HG03439 (cell line): ENCODE measurements around the gene TCERG1L.
"Not testable (repeated sequence)": the region's sequence is repeated elsewhere in the genome, so short reads cannot be mapped to it uniquely, and the experiment has no call there.

Experiments used
- ATAC-seq: cut with Tn5 transposase; IDR thresholded peaks from one replicate; pipeline ENCODE4 v1.9.1; 2021; ENCODE audit warnings: mild to moderate bottlenecking, moderate library complexity; ENCODE audit not compliant: unreplicated experiment

TCERG1L gene

DNA sequence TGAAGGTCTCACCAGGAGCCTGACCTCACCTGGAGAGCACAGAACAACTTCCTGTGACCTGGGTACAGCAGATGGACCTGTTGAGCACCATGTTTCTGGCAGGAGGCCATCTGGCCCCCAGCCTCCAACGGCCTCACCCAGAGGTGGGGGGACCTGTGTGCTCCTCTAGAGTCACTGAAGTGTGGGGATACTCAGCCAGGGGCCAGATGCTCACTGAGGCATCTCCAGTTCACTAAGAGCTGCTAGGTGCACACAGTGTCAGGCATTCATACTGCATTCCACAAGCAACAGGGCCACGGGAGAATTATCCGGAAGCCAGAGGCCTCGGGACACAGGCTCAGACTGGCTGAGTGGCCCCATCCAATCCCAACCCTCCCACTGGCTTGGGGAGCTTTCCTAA is 161.4 kb downstream of the TCERG1L start:
- no peak for ATAC-seq

DNA sequence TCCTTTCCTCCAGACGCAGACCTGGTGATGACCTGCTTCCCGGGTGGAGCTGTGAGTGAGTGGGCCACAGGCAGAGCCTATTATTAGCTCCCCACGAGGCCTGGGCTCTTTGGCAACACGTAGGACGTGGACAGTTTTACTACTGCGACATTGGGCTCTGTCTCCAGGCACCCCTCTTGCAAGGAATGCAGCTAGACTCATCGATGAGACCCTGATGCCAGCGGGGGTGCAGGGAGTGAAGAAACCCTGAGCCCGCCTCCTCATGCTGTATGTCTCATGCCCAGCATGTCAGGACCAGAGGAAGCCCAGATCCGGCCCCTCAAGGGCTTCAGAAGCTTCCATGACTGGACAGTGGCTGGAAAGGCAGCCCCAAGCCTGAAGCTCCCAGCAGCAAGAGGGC is 161.9 kb downstream of the TCERG1L start:
- ATAC-seq: no peak

DNA sequence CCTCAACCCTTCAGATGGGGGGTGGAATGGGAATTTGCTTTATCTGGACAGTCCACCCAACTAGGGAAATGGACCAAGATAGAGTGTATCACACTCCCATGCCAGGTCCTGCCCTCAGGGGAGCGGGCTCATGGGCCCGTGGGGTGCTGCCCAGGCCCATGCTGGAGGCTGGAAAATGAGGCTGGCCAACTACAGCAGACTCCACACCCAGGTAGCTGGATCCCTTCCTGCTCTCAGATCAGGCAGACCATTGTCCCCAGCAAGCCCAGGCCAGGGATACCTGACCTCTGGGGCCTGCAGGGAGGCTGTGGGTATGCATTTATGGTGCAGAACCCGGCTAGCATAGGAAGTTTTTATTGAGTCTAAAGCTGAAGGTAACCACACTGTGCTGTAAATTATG is 162.4 kb downstream of the TCERG1L start:
- ATAC-seq: no peak

DNA sequence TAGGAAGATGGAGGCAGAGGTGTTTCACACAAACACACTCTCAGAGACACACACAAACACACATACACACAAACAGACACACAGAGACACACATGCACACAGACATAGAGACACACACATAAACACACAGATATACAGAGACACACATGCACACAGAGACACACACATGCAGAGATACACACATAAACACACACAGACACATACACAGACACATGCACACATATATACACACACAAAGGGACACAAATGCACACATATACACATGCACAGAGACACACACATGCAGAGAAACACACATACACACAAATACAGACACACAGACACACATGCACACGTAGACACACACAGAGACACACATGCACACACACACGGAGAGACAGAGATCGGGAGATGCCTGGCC is 163.3 kb downstream of the TCERG1L start:
- ATAC-seq: no peak

DNA sequence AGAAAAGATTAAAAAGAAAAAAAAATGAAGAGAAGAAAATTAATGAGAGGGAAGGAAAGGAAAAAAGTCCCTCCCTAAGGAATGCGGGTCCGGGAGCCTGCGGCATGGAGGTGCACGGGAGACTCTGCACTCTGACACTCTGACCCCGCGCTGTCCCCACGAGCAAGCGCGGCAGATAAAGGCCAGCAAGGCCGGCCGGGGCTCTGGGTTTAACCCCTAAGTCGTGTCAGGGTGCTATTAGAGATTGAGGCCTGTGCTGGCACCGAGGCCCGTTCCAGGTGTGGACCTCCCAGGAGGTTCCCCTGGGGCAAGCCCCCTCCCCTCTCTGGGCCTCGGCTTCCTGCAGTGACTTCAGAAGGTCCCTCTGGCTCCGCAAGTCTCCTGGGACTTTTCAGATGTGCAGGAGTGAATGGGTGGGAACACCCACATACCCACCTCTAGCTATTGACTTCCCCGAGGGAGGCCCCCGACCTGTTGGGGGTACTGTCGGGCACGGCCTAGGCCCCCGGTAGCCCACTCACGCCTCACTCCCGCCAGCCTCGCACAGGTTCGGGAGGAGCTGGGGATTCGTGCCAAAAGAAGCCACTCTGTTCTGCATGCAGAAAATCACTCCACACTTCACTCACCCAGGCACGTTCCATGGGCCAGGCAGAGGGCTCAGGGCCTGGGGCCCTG is 164.1 kb downstream of the TCERG1L start:
- no peak for ATAC-seq

DNA sequence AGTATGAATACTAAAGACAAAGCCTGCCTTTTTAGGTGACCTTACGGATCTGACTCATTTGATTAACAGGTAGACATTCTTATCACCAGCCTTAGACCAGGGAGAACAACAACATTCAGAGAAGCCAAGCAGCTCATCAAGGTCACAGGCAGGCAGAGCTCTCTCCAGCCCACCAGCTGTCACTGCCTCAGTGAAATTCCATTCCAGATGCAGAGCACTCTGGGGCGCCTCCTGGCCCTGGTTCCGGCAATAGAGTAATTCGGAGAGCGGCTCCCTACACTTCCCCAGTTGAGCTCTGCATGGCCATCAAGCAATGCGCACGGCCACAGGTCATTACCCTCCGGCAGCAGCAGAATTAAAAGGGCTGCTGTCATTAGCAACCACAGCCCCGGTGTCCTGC is 164.7 kb downstream of the TCERG1L start:
- ATAC-seq: no peak

DNA sequence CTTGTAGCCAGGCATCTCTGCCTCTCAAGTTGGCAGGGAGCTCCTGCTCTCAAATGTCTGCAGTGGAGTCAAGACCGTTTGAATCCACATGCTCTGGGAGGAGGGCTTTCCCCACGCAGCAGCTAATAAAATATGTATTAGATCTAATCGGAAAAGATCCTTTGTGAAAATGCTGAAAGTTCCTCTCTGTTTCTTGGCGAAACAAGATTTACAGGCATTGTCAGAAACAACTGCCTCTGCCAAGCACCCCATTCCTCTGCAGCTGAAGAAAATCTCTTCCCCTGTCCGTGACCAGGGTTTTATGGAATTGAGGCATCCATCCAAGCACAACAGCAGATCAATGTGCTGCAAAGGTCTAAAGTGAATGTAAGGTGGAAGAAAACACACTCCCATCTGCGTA is 165.8 kb downstream of the TCERG1L start:
- ATAC-seq: no peak

DNA sequence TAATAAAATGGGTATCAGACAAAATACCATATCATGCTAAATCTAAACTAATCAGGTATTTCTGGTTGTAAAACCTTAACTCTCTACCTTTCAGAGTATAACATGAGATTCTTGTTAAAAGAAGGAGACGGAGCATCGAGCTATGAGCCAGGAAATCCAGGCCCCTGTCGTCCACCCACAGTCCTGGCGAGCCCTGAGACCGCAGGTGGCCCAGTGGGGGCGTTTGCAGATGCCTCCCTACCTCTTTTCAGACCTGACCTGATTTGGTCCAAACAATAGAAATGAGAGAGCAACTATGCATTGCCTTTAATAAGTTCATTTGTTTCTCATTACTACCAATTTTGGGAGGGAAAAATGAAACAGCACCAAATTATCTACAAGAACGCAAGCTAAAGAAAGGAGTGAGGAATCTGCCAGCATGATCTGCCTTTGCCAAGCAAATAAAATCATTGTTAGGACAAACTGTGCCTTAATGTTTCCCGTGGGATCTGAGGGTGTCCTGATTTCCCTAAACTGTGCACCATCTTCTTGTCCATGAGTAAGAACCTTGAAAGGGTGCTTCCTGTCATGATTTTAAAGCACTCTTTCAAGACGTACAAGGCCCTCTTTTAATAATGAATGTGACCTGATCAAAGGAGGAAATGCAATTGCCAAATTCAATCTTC is 166.7 kb downstream of the TCERG1L start:
- no peak for ATAC-seq

DNA sequence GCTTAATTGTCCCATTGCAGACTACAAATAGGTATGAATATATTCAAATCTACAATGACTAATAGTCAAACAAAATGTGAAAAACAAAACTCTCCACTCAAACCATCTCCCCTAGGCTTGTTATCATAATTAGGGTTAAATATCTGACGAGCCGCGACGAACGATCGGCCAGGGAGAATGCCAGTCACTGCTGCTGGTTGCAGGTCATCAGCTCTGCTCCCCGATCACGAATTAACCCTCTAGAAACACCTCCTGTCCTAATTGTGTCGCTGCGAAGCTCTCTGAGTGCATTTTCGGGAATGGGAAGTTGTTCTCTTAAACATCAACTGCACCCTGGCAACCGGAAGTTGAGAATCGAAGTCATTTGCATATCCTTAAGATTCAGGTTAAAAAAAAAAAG is 167.3 kb downstream of the TCERG1L start:
- no peak for ATAC-seq

DNA sequence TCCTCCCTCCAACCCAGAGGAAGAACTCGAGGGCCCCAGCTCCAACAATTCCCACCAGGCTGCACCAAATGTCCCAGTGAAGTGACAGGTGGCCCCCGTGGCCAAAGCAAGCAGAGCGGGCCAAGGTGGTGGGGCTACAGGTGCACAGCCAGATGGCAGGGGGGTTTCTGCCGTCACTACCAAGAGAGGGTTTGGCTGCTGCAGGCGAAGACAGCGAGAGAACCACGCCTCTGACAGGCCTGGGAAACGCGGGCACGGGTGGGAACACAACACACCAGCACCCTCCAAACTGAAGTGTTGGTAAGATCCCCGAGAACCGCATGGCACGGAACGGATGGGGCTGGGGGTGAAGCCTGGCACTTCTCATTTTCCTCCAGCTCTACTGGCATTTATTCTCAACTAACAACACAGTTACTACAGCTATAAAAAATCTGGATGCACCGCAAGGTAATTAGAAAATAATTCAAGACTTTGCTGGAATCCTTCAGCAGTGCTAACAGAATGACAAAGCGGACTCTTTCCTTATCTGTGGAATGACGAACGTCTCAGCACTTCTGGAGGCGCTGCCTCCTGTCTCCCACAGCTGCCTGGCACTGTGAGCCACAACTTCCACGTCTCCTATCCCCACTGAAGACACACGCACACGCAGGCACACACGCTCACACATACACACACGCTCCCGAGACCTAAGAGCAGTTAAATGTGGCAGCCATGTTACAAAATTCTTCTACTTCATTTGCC is 167.9 kb downstream of the TCERG1L start:
- ATAC-seq: no peak

DNA sequence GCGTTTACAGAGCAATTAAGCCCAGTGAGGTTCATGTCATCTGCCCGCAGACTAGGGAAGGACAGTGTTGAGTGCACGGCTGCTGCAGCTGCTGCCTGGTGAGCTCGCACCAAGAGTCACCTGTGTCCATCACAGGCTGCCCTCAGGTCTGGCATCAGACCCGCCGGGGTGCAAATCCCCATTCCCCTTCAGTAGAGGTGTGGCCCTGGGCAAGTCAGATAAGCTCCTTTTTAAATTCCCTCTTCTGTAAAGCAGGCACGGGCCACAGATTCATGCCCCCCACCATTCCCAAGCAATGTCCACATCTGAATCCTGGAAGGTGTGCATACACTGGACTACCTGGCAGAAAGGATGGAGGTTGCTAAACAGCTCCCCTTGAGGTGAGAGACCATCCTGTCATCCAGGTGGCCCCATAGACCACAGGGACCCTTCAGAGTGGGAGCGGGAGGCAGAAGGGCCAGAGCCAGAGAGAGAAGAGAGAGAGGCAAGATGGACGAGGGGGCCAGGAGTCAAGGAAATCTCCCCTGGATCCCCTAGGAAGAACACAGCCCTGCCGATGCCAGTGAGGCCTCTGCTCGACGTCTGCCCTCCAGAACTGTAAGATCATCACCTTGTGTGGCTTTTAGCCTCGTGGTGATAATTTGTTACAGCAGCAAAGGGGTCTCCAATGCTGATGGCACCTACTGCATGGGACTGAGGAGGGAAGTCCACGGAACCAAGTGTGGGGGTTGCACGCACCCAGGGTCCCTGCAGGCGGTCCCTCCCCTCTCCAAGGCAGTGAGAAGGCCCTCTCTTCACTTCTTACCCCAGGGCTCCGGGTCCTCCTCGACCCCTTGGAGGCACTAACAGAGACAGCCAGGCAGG is 168.8 kb downstream of the TCERG1L start:
- no peak for ATAC-seq

DNA sequence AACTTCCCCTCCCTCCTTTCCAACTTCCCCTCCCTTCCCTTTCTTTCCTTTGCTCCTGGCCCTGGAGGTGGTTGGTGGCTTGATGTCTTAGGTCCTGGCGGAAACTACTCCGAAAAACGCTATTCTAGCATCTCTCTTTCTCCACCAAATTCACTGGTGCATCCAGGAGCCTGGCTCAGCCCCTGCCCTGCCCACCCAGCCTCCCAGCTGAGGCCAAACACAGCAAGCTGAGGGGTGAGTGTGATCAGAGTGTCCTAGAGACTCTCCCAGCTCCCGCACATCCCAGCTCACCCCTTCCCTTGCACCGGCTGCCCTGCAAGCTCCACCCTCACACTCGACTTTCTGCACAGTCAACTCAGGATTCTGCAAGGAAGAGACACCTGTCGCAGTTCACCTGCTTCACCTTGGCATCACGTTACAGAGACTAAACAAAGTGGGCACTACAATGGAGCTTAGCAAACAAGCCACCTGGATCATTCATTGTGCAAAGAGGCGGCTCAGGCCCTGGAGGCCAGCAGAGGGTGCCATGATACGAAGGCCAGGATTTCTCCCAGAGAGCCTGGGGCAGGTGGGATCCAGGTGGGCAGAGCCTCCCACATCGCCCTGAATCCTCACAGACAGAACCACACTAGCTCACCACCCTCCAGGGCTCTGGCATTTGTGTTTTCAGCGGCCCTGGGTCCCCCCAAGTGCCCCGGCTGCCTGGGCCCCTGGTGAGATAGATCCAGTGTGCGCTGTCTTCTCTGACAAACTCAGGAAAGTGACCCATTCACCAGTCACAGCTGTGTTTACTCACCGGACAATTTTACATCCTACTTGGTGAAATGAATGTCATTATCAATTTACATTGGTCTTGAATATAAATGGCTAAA is 169.6 kb downstream of the TCERG1L start:
- no peak for ATAC-seq

DNA sequence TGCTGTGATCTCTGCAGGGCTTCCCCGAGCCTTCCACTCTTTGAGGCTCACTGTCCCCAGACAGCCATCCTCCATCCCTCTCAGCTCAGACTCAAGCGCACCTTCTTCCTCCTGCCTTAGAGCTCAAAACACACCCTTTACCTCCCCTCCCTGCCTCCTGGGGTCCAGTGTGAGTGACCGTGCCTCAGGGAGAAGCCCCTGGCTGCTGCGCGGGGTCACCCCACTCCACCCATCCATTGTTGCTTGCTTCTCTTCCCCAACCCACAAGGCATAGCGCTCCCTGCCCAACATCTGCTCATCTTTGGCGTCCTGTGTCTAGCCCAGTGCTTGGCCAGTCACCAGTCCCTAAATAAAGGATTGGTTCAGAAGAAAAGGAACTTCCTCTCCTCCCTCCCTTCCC is 170.3 kb downstream of the TCERG1L start:
- ATAC-seq: no peak

DNA sequence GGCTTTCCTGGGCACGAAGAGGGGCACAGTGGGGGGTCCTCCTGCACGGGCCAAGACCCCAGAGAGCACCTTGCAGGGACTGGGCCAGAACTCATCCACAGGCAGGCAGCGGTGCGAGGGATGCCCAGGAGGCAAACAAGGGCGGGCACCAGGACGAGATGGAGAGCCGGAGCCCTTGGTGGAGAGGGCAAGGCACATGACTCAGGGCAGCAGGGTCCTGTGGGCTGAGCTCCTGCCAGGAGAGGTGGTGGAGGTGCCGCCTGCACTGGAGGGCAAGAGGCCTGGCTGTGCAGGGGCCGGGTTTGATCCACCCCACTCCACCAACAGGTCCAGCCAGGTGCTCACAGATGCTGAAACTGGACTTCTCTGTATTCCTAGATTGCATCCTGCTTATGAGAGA is 170.9 kb downstream of the TCERG1L start:
- ATAC-seq: no peak

DNA sequence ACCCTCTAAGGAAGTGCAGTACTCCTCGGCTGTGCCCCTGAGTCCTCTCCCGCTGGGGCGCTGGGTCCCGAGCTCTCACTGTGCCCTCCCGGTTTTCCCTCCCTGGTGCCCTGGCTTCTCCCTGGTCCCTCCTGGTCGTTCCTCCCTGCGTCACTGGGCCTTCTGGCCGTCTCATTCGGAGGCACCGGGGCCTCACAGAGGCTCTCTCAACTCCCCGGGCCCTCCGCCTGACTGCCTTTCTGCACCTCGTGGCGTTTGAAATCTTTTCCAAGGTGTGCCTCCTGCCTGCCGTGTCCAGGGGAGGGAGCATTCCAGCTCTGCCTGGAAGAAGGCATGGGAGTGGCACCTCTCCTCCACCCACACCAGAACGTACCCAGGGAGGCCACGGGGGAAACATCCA is 174.3 kb downstream of the TCERG1L start:
- ATAC-seq: no peak

DNA sequence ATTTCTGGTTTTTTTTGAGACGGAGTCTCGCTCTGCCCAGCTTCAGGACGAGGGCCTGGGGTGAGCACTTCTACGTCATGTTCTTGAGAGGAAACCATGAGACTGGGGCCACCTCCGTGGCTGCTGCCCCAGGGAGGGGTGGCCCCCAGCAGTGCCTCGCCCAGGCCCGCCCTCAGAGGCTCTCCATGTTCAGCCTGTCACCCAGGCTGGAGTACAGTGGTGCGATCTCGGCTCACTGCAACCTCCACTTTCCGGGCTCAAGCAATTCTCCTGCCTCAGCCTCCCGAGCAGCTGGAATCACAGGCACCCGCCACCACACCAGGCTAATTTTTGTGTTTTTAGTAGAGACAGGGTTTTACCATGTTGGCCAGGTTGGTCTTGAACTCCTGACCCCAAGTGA is 175.2 kb downstream of the TCERG1L start:
- not testable (repeated sequence) for ATAC-seq

DNA sequence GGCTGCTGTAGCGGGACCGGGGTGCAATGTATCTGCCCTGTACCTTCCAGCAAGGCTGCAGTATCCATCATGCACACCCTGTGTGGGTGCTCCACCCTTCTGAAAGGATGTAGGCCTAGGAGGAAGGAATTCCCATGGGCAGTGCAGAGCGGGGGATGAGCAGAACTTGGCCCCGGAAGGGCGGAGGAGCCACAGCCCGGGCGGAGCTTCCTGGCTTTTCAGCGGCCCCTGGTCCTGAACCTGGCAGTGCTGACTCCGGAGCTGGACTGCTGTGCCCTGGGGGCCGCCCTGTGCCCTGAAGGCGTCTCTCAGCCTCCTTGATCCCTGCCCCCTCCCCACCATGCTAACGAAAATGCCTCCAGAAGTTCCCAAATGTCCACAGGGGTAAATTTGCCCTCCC is 175.8 kb downstream of the TCERG1L start:
- ATAC-seq: no peak

DNA sequence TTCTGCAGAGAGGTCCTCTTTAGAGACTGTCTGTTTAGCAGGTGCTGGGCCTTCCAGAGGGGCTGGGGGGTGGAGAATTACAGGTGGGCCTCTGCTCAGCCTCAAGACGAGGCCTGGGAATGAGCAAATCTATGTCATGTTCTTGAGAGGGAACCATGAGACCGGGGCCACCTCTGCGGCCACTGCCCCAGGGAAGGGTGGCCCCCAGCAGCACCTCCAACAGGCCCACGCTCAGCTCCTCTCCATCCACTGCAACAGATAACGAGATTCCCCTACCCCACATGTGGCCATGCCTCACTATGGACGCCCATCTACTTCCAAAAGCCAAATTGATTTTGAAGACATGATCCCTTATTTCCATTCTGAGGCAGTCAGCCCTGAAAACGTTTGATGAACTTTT is 176.9 kb downstream of the TCERG1L start:
- ATAC-seq: no peak

DNA sequence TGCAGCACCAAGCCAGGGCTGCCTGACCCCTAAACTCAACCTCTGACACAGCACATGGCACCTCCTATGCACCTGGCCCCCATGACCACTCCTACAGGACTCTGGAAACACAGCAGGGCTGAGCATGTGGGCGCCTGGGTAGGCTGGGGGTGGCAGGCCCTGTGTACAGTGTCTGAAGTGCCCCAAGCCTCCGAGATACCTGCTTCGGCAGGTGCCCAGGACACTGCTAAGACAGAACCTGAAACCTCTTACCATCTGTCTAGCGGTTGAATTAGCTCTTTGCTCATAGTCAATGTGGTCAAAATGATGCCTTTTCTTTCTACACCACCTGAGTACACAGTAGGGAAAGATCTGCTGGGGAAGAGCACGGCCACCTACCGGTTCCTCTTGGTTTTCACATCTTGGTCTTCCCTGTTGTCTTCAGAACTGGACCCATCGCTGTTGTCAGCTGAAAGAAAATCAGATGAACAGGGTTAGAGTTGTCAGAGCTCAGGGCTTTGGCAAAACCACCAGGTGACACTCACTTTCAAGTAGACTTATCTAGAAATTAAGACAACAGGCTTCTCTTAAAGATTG is 177.4 kb downstream of the TCERG1L start:
- no peak for ATAC-seq

DNA sequence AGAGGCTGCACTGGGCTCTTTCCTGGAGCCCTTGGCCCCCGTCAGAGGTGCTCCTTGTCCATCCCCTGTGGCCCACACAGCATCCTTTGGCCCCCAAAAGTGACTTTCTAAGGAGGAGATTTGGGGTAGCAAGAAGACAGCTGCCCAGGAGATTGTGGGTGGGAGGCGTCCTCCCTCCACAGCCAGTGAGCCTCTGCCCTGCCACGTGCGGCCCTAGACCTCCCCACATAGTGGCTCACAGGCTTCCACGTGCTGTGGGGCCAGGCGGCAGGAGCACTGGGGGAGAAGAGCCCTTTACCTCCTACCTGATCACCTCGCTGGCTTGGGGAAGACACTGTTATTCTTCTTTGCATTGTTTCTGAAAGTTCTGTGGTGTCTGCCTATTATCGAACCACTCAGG is 178.8 kb downstream of the TCERG1L start:
- ATAC-seq: no peak
